ENCODE data around the gene KANSL3.

Gene KANSL3

GRCh38 chr2:96594282-96594681, 43.8 kb downstream of the KANSL3 start:
- no peak overlapping the region for H3K4me3 ChIP-seq (ENCODE audit: low read length)

GRCh38 chr2:96591494-96591893, 46.6 kb downstream of the KANSL3 start:
- no peak for TF ChIP-seq CTCF (IDR thresholded peaks at IDR 0.05; ENCODE audit: insufficient read depth, low read depth, low read length, missing control alignments)
- no peak for DNase-seq (ENCODE audit: low read depth)
- H3K4me3 ChIP-seq (ENCODE audit: low read length), result no peak overlapping the region

More at GRCh38 chr2:96594282-96594681, 43.8 kb downstream of the KANSL3 start:
- no peak for TF ChIP-seq CTCF (IDR thresholded peaks at IDR 0.05; ENCODE audit: insufficient read depth, low read depth, low read length, missing control alignments)
- no peak for DNase-seq (ENCODE audit: low read depth)

- DNase-seq (ENCODE audit: low read depth), result no peak
- H3K4me3 ChIP-seq (ENCODE audit: low read length), result no peak overlapping the region
- no peak for TF ChIP-seq CTCF (IDR thresholded peaks at IDR 0.05; ENCODE audit: insufficient read depth, low read depth, low read length, missing control alignments)
Observed at GRCh38 chr2:96591054-96591453, 47.1 kb downstream of the KANSL3 start.

- H3K4me3 ChIP-seq (ENCODE audit: low read length), result no peak overlapping the region
- no peak for DNase-seq (ENCODE audit: low read depth)
- TF ChIP-seq CTCF (IDR thresholded peaks at IDR 0.05; ENCODE audit: insufficient read depth, low read depth, low read length, missing control alignments), result no peak
Observed at GRCh38 chr2:96587843-96588242, 50.3 kb downstream of the KANSL3 start.

GRCh38 chr2:96584017-96584416, 54.1 kb downstream of the KANSL3 start:
- no peak overlapping the region for H3K4me3 ChIP-seq (ENCODE audit: low read length)
- DNase-seq (ENCODE audit: low read depth), result peak; percentile 67
- no peak for TF ChIP-seq CTCF (IDR thresholded peaks at IDR 0.05; ENCODE audit: insufficient read depth, low read depth, low read length, missing control alignments)

GRCh38 chr2:96580771-96581170, 57.3 kb downstream of the KANSL3 start:
- DNase-seq (ENCODE audit: low read depth), result peak; percentile 63

More at GRCh38 chr2:96580771-96581170, 57.3 kb downstream of the KANSL3 start:
- peak; percentile 75 for TF ChIP-seq CTCF (IDR thresholded peaks at IDR 0.05; ENCODE audit: insufficient read depth, low read depth, low read length, missing control alignments)
- no peak overlapping the region for H3K4me3 ChIP-seq (ENCODE audit: low read length)

Measured in epithelial cell of esophagus (primary cell).